Fibroblast of lung (primary cell): ENCODE results near the gene SPATA9.

ENCODE experiments used
- CTCF ChIP-seq, 2 donors: IDR thresholded peaks in 1 of 2; conservative IDR thresholded peaks in 1 of 2; 1 replicate in 1 of 2; 2 replicates in 1 of 2; pipeline ENCODE4 v1.5.1; 2011 to 2012; ENCODE audit warnings: low read length in 2 of 2, control low read depth in 1 of 2, inconsistent platforms in 1 of 2, low read depth in 1 of 2, mild to moderate bottlenecking in 1 of 2
- EZH2 ChIP-seq: IDR thresholded peaks from 2 replicates; pipeline ENCODE4 v1.5.1; 2012; ENCODE audit warnings: low read length, control low read depth, mild to moderate bottlenecking; ENCODE audit errors: missing control alignments

DNA sequence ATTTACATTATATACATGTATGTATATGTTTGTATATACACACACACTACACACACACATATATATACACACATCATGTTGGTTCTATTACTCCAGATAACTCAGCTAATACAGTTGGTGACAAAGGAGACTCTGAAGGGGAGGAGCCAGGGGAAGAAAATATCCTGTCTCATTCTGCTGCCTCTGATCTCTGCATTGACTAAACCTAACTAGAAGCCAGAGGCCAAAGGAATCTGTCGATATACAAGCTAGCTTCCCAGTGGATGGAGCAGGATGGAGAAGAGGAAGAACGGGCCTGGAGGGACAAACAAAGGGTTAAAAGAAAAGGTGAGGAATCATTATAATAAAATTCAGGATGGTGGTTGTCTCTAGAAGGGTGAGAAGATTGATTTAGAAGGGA, 34.6 kb upstream of the SPATA9 start:
- TF ChIP-seq CTCF (conservative IDR thresholded peaks at IDR 0.05 in 1 of 2, IDR thresholded peaks at IDR 0.05 in 1 of 2; ENCODE audit: low read depth in 1 of 2, low read length in 2 of 2) (no peak), EZH2 (no peak)
